HepG2 (cell line): ENCODE data around the gene FXR2. TPM values are rescaled to one million over a fixed set of nuclear protein-coding genes. Genes with fewer than 3 reads are reported as not detected.

Experiments
- polyA plus RNA-seq, 8 experiments: library from polyadenylated mRNA; depleted of rRNA in 3 of 8; stranded (reverse) in 7 of 8; unstranded in 1 of 8; fragments of >200 nt; fragmentation: Illumina TruSeq in 4 of 8; extraction: Trizol in 4 of 8; gene quantifications; 2 replicates each; pipeline versions ENCODE4 v1.2.1 to v1.2.3, GENCODE V29; 2011 to 2016; ENCODE audit warnings: low read depth in 4 of 8, missing spikeins in 1 of 8, mixed read lengths in 1 of 8; ENCODE audit not compliant: insufficient read depth in 1 of 8
- small RNA-seq, 3 experiments: library from RNA; depleted of rRNA; stranded (forward); fragments of <200 nt; gene quantifications; one replicate each; pipeline ENCODE3, GENCODE V24; 2012; ENCODE audit warnings: low read depth in 2 of 3, low replicate concordance in 1 of 3; ENCODE audit not compliant: insufficient read length in 3 of 3, insufficient read depth in 2 of 3
- total RNA-seq, 5 experiments: library from RNA; depleted of rRNA; stranded (reverse); fragments of >200 nt; fragmentation: Illumina TruSeq; extraction: Trizol; gene quantifications; 2 replicates each; pipeline ENCODE4 v1.2.3, GENCODE V29; 2016; ENCODE audit warnings: low read depth in 1 of 5

FXR2 gene
- total and polyA plus RNA-seq, 2 of the 13 experiments (the other 11 are each of a cell fraction or from before 2014, with no cell fraction given), result 20.9 to 24.4 TPM

Small RNA genes within 50 kb of the gene (small RNA-seq; reads per million reads assigned to genes)
- gene CD68 (0 reads per million in 3 experiments), gene SNORA48 (0 reads per million in 3 experiments), gene SNORD10 (0 reads per million in 3 experiments)

Other genes starting within 250 kb of the FXR2 start
- gene TNK1, start 233.8 kb downstream of the FXR2 start, total RNA-seq (2016; rRNA removed; fragmentation: Illumina TruSeq; extraction: Trizol), result 1.7 and 2.0 TPM in 2 replicates
- 3.5 and 3.7 TPM in 2 replicates for gene TNK1, start 233.8 kb downstream of the FXR2 start, polyA plus RNA-seq (2011; rRNA removed)
- gene PLSCR3, start 220.4 kb downstream of the FXR2 start, total RNA-seq (2016; rRNA removed; fragmentation: Illumina TruSeq; extraction: Trizol), result 5.6 and 6.0 TPM in 2 replicates
- gene PLSCR3, start 220.4 kb downstream of the FXR2 start, polyA plus RNA-seq (2011; rRNA removed), result 6.1 and 6.2 TPM in 2 replicates
- gene TMEM256, start 210.8 kb downstream of the FXR2 start, total RNA-seq (2016; rRNA removed; fragmentation: Illumina TruSeq; extraction: Trizol), result 231 and 246 TPM in 2 replicates
- gene TMEM256, start 210.8 kb downstream of the FXR2 start, polyA plus RNA-seq (2011; rRNA removed), result 240 and 252 TPM in 2 replicates
- gene NLGN2, start 207.1 kb downstream of the FXR2 start, total RNA-seq (2016; rRNA removed; fragmentation: Illumina TruSeq; extraction: Trizol), result 1.4 and 1.9 TPM in 2 replicates
- gene NLGN2, start 207.1 kb downstream of the FXR2 start, polyA plus RNA-seq (2011; rRNA removed), result 11.0 and 15.1 TPM in 2 replicates
- gene SPEM1, start 194.6 kb downstream of the FXR2 start, total RNA-seq (2016; rRNA removed; fragmentation: Illumina TruSeq; extraction: Trizol), result not detected in 2 replicates
- gene SPEM1, start 194.6 kb downstream of the FXR2 start, polyA plus RNA-seq (2011; rRNA removed), result not detected in 2 replicates
- gene SPEM2, start 189.3 kb downstream of the FXR2 start, total RNA-seq (2016; rRNA removed; fragmentation: Illumina TruSeq; extraction: Trizol), result not detected in 2 replicates
- gene SPEM2, start 189.3 kb downstream of the FXR2 start, polyA plus RNA-seq (2011; rRNA removed), result not detected in 2 replicates
- gene SPEM3, start 186.0 kb downstream of the FXR2 start, total RNA-seq (2016; rRNA removed; fragmentation: Illumina TruSeq; extraction: Trizol), result not detected in 2 replicates
- gene SPEM3, start 186.0 kb downstream of the FXR2 start, polyA plus RNA-seq (2011; rRNA removed), result not detected in 2 replicates
- gene TMEM102, start 179.5 kb downstream of the FXR2 start, total RNA-seq (2016; rRNA removed; fragmentation: Illumina TruSeq; extraction: Trizol), result 2.0 and 3.1 TPM in 2 replicates
- gene TMEM102, start 179.5 kb downstream of the FXR2 start, polyA plus RNA-seq (2011; rRNA removed), result 1.6 and 2.8 TPM in 2 replicates
- gene FGF11, start 175.4 kb downstream of the FXR2 start, total RNA-seq (2016; rRNA removed; fragmentation: Illumina TruSeq; extraction: Trizol), result 0.20 and 0.55 TPM in 2 replicates
- 7.0 and 7.6 TPM in 2 replicates for gene FGF11, start 175.4 kb downstream of the FXR2 start, polyA plus RNA-seq (2011; rRNA removed)
- 3.6 and 5.4 TPM in 2 replicates for gene CHRNB1, start 169.8 kb downstream of the FXR2 start, total RNA-seq (2016; rRNA removed; fragmentation: Illumina TruSeq; extraction: Trizol)
- 33.7 and 39.6 TPM in 2 replicates for gene CHRNB1, start 169.8 kb downstream of the FXR2 start, polyA plus RNA-seq (2011; rRNA removed)
- 3.3 and 4.3 TPM in 2 replicates for gene ZBTB4, start 135.3 kb downstream of the FXR2 start, total RNA-seq (2016; rRNA removed; fragmentation: Illumina TruSeq; extraction: Trizol)
- gene ZBTB4, start 135.3 kb downstream of the FXR2 start, polyA plus RNA-seq (2011; rRNA removed), result 7.4 and 7.9 TPM in 2 replicates
- gene SLC35G6, start 133.5 kb downstream of the FXR2 start, total RNA-seq (2016; rRNA removed; fragmentation: Illumina TruSeq; extraction: Trizol), result 0.07 TPM in 1 of 2 replicates, not detected in the other
- gene SLC35G6, start 133.5 kb downstream of the FXR2 start, polyA plus RNA-seq (2011; rRNA removed), result 0.04 TPM in 1 of 2 replicates, not detected in the other
- gene POLR2A, start 130.5 kb downstream of the FXR2 start, total RNA-seq (2016; rRNA removed; fragmentation: Illumina TruSeq; extraction: Trizol), result 17.8 and 63.2 TPM in 2 replicates
- 17.2 and 18.3 TPM in 2 replicates for gene POLR2A, start 130.5 kb downstream of the FXR2 start, polyA plus RNA-seq (2011; rRNA removed)
- gene TNFSF12, start 65.8 kb downstream of the FXR2 start, total RNA-seq (2016; rRNA removed; fragmentation: Illumina TruSeq; extraction: Trizol), result 0.73 and 0.93 TPM in 2 replicates
- 6.3 and 7.2 TPM in 2 replicates for gene TNFSF12, start 65.8 kb downstream of the FXR2 start, polyA plus RNA-seq (2011; rRNA removed)
- 1.7 and 2.5 TPM in 2 replicates for gene TNFSF13, start 56.1 kb downstream of the FXR2 start, total RNA-seq (2016; rRNA removed; fragmentation: Illumina TruSeq; extraction: Trizol)
- gene TNFSF13, start 56.1 kb downstream of the FXR2 start, polyA plus RNA-seq (2011; rRNA removed), result 3.3 TPM in 2 replicates
- 64.5 and 75.4 TPM in 2 replicates for gene SENP3, start 53.0 kb downstream of the FXR2 start, total RNA-seq (2016; rRNA removed; fragmentation: Illumina TruSeq; extraction: Trizol)
- gene SENP3, start 53.0 kb downstream of the FXR2 start, polyA plus RNA-seq (2011; rRNA removed), result 55.8 and 57.3 TPM in 2 replicates
- 4.1 and 10.3 TPM in 2 replicates for gene CD68, start 35.3 kb downstream of the FXR2 start, total RNA-seq (2016; rRNA removed; fragmentation: Illumina TruSeq; extraction: Trizol)
- gene CD68, start 35.3 kb downstream of the FXR2 start, polyA plus RNA-seq (2011; rRNA removed), result 104 and 124 TPM in 2 replicates
- 59.5 and 112 TPM in 2 replicates for gene MPDU1, start 31.0 kb downstream of the FXR2 start, total RNA-seq (2016; rRNA removed; fragmentation: Illumina TruSeq; extraction: Trizol)
- gene MPDU1, start 31.0 kb downstream of the FXR2 start, polyA plus RNA-seq (2011; rRNA removed), result 127 and 167 TPM in 2 replicates
- 0.18 TPM in 1 of 2 replicates, not detected in the other for gene SOX15, start 24.8 kb downstream of the FXR2 start, total RNA-seq (2016; rRNA removed; fragmentation: Illumina TruSeq; extraction: Trizol)
- 0.07 and 0.17 TPM in 2 replicates for gene SOX15, start 24.8 kb downstream of the FXR2 start, polyA plus RNA-seq (2011; rRNA removed)
- 83.1 and 93.7 TPM in 2 replicates for gene SAT2, start 12.9 kb upstream of the FXR2 start, total RNA-seq (2016; rRNA removed; fragmentation: Illumina TruSeq; extraction: Trizol)
- gene SAT2, start 12.9 kb upstream of the FXR2 start, polyA plus RNA-seq (2011; rRNA removed), result 35.7 and 37.6 TPM in 2 replicates
- 1.6 and 4.0 TPM in 2 replicates for gene SHBG, start 15.2 kb upstream of the FXR2 start, total RNA-seq (2016; rRNA removed; fragmentation: Illumina TruSeq; extraction: Trizol)
- 6.1 and 10.2 TPM in 2 replicates for gene SHBG, start 15.2 kb upstream of the FXR2 start, polyA plus RNA-seq (2011; rRNA removed)
- not detected in 2 replicates for gene ATP1B2, start 36.0 kb upstream of the FXR2 start, total RNA-seq (2016; rRNA removed; fragmentation: Illumina TruSeq; extraction: Trizol)
- 0.04 TPM in 1 of 2 replicates, not detected in the other for gene ATP1B2, start 36.0 kb upstream of the FXR2 start, polyA plus RNA-seq (2011; rRNA removed)
- gene TP53, start 72.6 kb upstream of the FXR2 start, total RNA-seq (2016; rRNA removed; fragmentation: Illumina TruSeq; extraction: Trizol), result 29.9 and 35.0 TPM in 2 replicates
- gene TP53, start 72.6 kb upstream of the FXR2 start, polyA plus RNA-seq (2011; rRNA removed), result 17.1 and 19.8 TPM in 2 replicates
- gene WRAP53, start 73.6 kb upstream of the FXR2 start, total RNA-seq (2016; rRNA removed; fragmentation: Illumina TruSeq; extraction: Trizol), result 18.1 and 19.5 TPM in 2 replicates
- gene WRAP53, start 73.6 kb upstream of the FXR2 start, polyA plus RNA-seq (2011; rRNA removed), result 7.0 and 7.2 TPM in 2 replicates
- gene EFNB3, start 90.3 kb upstream of the FXR2 start, total RNA-seq (2016; rRNA removed; fragmentation: Illumina TruSeq; extraction: Trizol), result 0.07 TPM in 1 of 2 replicates, not detected in the other
- 0.18 and 0.25 TPM in 2 replicates for gene EFNB3, start 90.3 kb upstream of the FXR2 start, polyA plus RNA-seq (2011; rRNA removed)
- not detected in 2 replicates for gene DNAH2, start 102.8 kb upstream of the FXR2 start, total RNA-seq (2016; rRNA removed; fragmentation: Illumina TruSeq; extraction: Trizol)
- gene DNAH2, start 102.8 kb upstream of the FXR2 start, polyA plus RNA-seq (2011; rRNA removed), result not detected in 2 replicates
- gene KDM6B, start 219.3 kb upstream of the FXR2 start, total RNA-seq (2016; rRNA removed; fragmentation: Illumina TruSeq; extraction: Trizol), result 2.1 and 2.2 TPM in 2 replicates
- 1.3 and 1.9 TPM in 2 replicates for gene KDM6B, start 219.3 kb upstream of the FXR2 start, polyA plus RNA-seq (2011; rRNA removed)
- 0.31 TPM in 1 of 2 replicates, not detected in the other for gene TMEM88, start 240.2 kb upstream of the FXR2 start, total RNA-seq (2016; rRNA removed; fragmentation: Illumina TruSeq; extraction: Trizol)
- 0.66 and 0.84 TPM in 2 replicates for gene TMEM88, start 240.2 kb upstream of the FXR2 start, polyA plus RNA-seq (2011; rRNA removed)
- 91.6 and 105 TPM in 2 replicates for gene NAA38, start 242.7 kb upstream of the FXR2 start, total RNA-seq (2016; rRNA removed; fragmentation: Illumina TruSeq; extraction: Trizol)
- gene NAA38, start 242.7 kb upstream of the FXR2 start, polyA plus RNA-seq (2011; rRNA removed), result 43.9 and 46.9 TPM in 2 replicates
- gene CYB5D1, start 243.1 kb upstream of the FXR2 start, total RNA-seq (2016; rRNA removed; fragmentation: Illumina TruSeq; extraction: Trizol), result 17.0 and 21.4 TPM in 2 replicates
- 7.9 and 8.9 TPM in 2 replicates for gene CYB5D1, start 243.1 kb upstream of the FXR2 start, polyA plus RNA-seq (2011; rRNA removed)